ENCODE data around the gene FAM50B.

FAM50B gene

GRCh38 chr6:3844097-3844463 lies 5.1 kb upstream of the FAM50B start:
- TF ChIP-seq CTCF (IDR thresholded peaks at IDR 0.05) = no peak

- TF ChIP-seq CTCF (IDR thresholded peaks at IDR 0.05) = no peak
Observed at GRCh38 chr6:3847521-3847920, 1.7 kb upstream of the FAM50B start.

- no peak for TF ChIP-seq CTCF (IDR thresholded peaks at IDR 0.05)
Observed at GRCh38 chr6:3848380-3848779, 793 bp upstream of the FAM50B start.

- TF ChIP-seq CTCF (IDR thresholded peaks at IDR 0.05) = no peak
Observed at GRCh38 chr6:3849681-3850450, 693 bp downstream of the FAM50B start.

GRCh38 chr6:3850451-3851203 lies 1.5 kb downstream of the FAM50B start:
- TF ChIP-seq CTCF (IDR thresholded peaks at IDR 0.05) = no peak

GRCh38 chr6:3851839-3852238 lies 2.7 kb downstream of the FAM50B start:
- no peak for TF ChIP-seq CTCF (IDR thresholded peaks at IDR 0.05)

- TF ChIP-seq CTCF (IDR thresholded peaks at IDR 0.05) = no peak
Observed at GRCh38 chr6:3852391-3852790, 3.2 kb downstream of the FAM50B start.

All from LNCAP (cell line).